Neuronal stem cell (in vitro differentiated cells): ENCODE results near the gene AGFG2.
A peak's percentile ranks its signal among the peaks of the same experiment; 100 is the strongest.
"Not testable (repeated sequence)": the region's sequence is repeated elsewhere in the genome, so short reads cannot be mapped to it uniquely, and the experiment has no call there.

ENCODE experiments used
- DNase-seq: peaks from one replicate; pipeline ENCODE4 v3.0.0-alpha.2; 2013; ENCODE audit warnings: low spot score
- H2AFZ ChIP-seq: one replicate; pipeline ENCODE4 v1.6.1; 2013; ENCODE audit warnings: mild to moderate bottlenecking, low read length, inconsistent platforms
- H2AK5ac ChIP-seq: 2 replicates; pipeline ENCODE4 v1.6.1; 2013; ENCODE audit warnings: low read depth, mild to moderate bottlenecking, inconsistent platforms, low read length, moderate library complexity, mixed read lengths
- H2BK120ac ChIP-seq: 2 replicates; pipeline ENCODE4 v1.6.1; 2013; ENCODE audit warnings: low read depth, mild to moderate bottlenecking, inconsistent platforms, low read length, moderate library complexity, mixed read lengths
- H2BK12ac ChIP-seq: one replicate; pipeline ENCODE4 v1.6.1; 2013; ENCODE audit warnings: low read length, inconsistent platforms
- H2BK15ac ChIP-seq: 2 replicates; pipeline ENCODE4 v1.6.1; 2013; ENCODE audit warnings: mild to moderate bottlenecking, low read length, inconsistent platforms, mixed read lengths
- H2BK5ac ChIP-seq: one replicate; pipeline ENCODE4 v1.6.1; 2013; ENCODE audit warnings: inconsistent platforms, mild to moderate bottlenecking, low read length, moderate library complexity
- H3K14ac ChIP-seq: one replicate; pipeline ENCODE4 v1.6.1; 2013; ENCODE audit warnings: low read length, inconsistent platforms
- H3K18ac ChIP-seq: 2 replicates; pipeline ENCODE4 v1.6.1; 2013; ENCODE audit warnings: low read length, inconsistent platforms
- H3K23ac ChIP-seq: 2 replicates; pipeline ENCODE4 v1.6.1; 2013; ENCODE audit warnings: low read depth, mild to moderate bottlenecking, mixed read lengths, low read length, inconsistent platforms; ENCODE audit not compliant: poor library complexity
- H3K27ac ChIP-seq: replicated peaks from 3 replicates; pipeline ENCODE4 v1.5.1; 2013; ENCODE audit warnings: low read length, inconsistent platforms
- H3K27me3 ChIP-seq, 3 experiments: 2 replicates each; pipeline ENCODE4 v1.6.1; 2013; ENCODE audit warnings: low read length in 3 of 3, mild to moderate bottlenecking in 2 of 3, inconsistent platforms in 1 of 3, low read depth in 1 of 3, mixed read lengths in 1 of 3, moderate library complexity in 1 of 3; ENCODE audit not compliant: control insufficient read depth in 3 of 3, insufficient read depth in 3 of 3
- H3K36me3 ChIP-seq, 2 donors: replicated peaks in 1 of 2; 2 replicates each; pipeline ENCODE4 v1.6.1; 2013; ENCODE audit warnings: low read length in 2 of 2; ENCODE audit not compliant: control insufficient read depth in 2 of 2, insufficient read depth in 2 of 2
- H3K4ac ChIP-seq: 2 replicates; pipeline ENCODE4 v1.6.1; 2013; ENCODE audit warnings: inconsistent platforms, mild to moderate bottlenecking, low read length, moderate library complexity
- H3K4me1 ChIP-seq, 2 donors: 1 replicate in 1 of 2; 2 replicates in 1 of 2; pipeline ENCODE4 v1.6.1; 2013; ENCODE audit warnings: low read length in 2 of 2, low read depth in 1 of 2; ENCODE audit not compliant: control insufficient read depth in 2 of 2, insufficient read depth in 1 of 2
- H3K4me2 ChIP-seq: one replicate; pipeline ENCODE4 v1.6.1; 2013; ENCODE audit warnings: mild to moderate bottlenecking, low read length, inconsistent platforms; ENCODE audit not compliant: insufficient read depth, poor library complexity, severe bottlenecking
- H3K4me3 ChIP-seq, 2 donors: 2 replicates each; pipeline ENCODE4 v1.5.1; 2013; ENCODE audit warnings: low read length in 2 of 2, mild to moderate bottlenecking in 2 of 2, inconsistent platforms in 1 of 2, moderate library complexity in 1 of 2
- H3K79me1 ChIP-seq: one replicate; pipeline ENCODE4 v1.6.1; 2013; ENCODE audit warnings: low read depth, mild to moderate bottlenecking, inconsistent platforms, low read length, moderate library complexity
- H3K9ac ChIP-seq: one replicate; pipeline ENCODE4 v1.6.1; 2013; ENCODE audit warnings: mild to moderate bottlenecking, low read depth, low read length, inconsistent platforms; ENCODE audit not compliant: poor library complexity
- H3K9me3 ChIP-seq, 2 donors: replicated peaks in 1 of 2; 2 replicates each; pipeline versions ENCODE3 to v1.6.1; 2013; ENCODE audit warnings: low read length in 2 of 2, mild to moderate bottlenecking in 2 of 2, inconsistent platforms in 1 of 2, low read depth in 1 of 2, mixed read lengths in 1 of 2, moderate library complexity in 1 of 2; ENCODE audit not compliant: control insufficient read depth in 2 of 2, insufficient read depth in 1 of 2
- H4K8ac ChIP-seq: one replicate; pipeline ENCODE4 v1.6.1; 2013; ENCODE audit warnings: low read depth, mild to moderate bottlenecking, inconsistent platforms, low read length, moderate library complexity
- H4K91ac ChIP-seq: one replicate; pipeline ENCODE4 v1.6.1; 2013; ENCODE audit warnings: low read length, low read depth, mild to moderate bottlenecking, inconsistent platforms; ENCODE audit not compliant: poor library complexity
- WGBS, 2 donors: extraction: QIAGEN DNeasy Blood & Tissue Kit; methylation state at CpG; one replicate each; pipeline ENCODE4 v1.1.7; 2013; ENCODE audit warnings: missing lambda C conversion rate in 2 of 2, mixed read lengths in 1 of 2; ENCODE audit not compliant: insufficient read length in 2 of 2, insufficient replicate concordance in 1 of 2; ENCODE audit errors: extremely low coverage in 2 of 2; 5-methylcytosine and 5-hydroxymethylcytosine counted together

Gene AGFG2

DNA sequence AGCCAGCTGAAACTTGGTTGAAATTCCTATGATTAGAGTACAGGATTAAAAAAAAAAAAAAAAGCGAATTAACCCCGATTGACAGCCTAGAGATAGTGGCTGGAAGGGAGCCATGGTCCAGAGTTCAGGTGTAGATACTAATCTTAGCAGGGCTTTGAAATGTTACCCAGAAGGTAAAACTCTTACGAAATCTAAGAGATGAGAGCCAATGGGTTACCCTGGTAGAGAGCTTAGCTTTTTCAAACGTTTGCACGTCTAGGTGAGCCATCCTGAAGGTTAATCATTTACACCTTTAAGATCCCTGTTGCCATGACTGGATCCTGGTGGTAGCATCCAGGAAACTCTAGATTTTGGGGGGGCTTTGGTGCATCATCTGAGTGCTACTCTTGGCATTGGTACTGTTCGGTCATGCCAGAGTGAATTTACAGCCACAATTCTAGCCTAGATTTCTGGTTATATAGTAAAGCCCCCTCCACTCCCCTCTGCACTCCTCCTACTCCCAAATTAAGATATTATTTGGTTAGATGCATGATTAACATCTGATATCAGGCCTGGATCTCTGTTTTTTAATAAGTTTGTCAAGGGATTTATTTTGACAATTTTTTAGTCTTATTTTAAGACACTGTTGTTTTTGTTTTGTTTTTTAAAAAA is 1.2 kb downstream of the AGFG2 start:
- Histone ChIP-seq H3K4ac (no peak overlapping the region), H2BK15ac (no peak overlapping the region), H3K27ac (no peak overlapping the region), H3K14ac (no peak overlapping the region), H2AFZ (peak overlapping the region; percentile 98), H3K9ac (no peak overlapping the region), H3K9me3 (no peaks in the 10 kb centered on the region), H3K23ac (no peak overlapping the region), H4K8ac (no peak overlapping the region), H3K4me3 (peak overlapping the region in 1 of 2 donors; percentile 80), H3K36me3 (no peaks in the 10 kb centered on the region), H3K4me1 (peaks cover 4 to 6% of the 10 kb centered on the region in 2 donors), H4K91ac (no peak overlapping the region), H2BK120ac (no peak overlapping the region), H3K79me1 (no peaks in the 10 kb centered on the region), H2BK5ac (no peak overlapping the region), H3K27me3 (peaks cover 0 to 3% (median 0%) of the 10 kb centered on the region in 3 experiments), H2AK5ac (no peak overlapping the region), H3K4me2 (peak overlapping the region; percentile 83), H2BK12ac (no peak overlapping the region), H3K18ac (no peak overlapping the region)
- WGBS, 2 donors: no CpG with 5 or more reads among the region's 6 CpGs
- no peak for DNase-seq

DNA sequence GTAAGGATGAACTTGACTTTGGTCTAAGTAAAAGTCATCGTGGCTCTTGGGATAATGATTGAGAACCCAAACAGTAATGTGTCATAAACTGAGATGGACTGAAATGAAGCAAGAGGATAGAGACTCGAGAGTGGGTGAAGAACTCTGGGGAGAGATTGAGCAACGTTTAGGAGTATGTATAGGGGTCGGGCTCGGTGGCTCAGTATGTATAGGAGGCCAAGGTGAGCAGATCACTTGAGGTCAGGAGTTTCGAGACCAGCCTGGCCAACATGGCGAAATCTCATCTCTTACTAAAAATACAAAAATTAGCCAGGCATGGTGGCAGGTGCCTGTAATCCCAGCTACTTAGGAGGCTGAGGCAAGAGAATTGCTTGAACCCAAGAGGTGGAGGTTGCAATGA is 2.3 kb downstream of the AGFG2 start:
- not testable (repeated sequence) for H4K91ac ChIP-seq, H3K23ac ChIP-seq, H3K4ac ChIP-seq, H3K14ac ChIP-seq, H2BK5ac ChIP-seq, DNase-seq, H2AFZ ChIP-seq, H3K9ac ChIP-seq, H3K18ac ChIP-seq, H3K4me3 ChIP-seq, H2BK12ac ChIP-seq, H2BK120ac ChIP-seq, H3K27me3 ChIP-seq, H3K79me1 ChIP-seq, H2BK15ac ChIP-seq, H3K9me3 ChIP-seq, H2AK5ac ChIP-seq, H3K4me2 ChIP-seq, H4K8ac ChIP-seq, H3K27ac ChIP-seq, H3K36me3 ChIP-seq
- peaks cover 12 to 17% of the 10 kb centered on the region in 2 donors for H3K4me1 ChIP-seq
- WGBS, 2 donors: no CpG with 5 or more reads among the region's 7 CpGs

DNA sequence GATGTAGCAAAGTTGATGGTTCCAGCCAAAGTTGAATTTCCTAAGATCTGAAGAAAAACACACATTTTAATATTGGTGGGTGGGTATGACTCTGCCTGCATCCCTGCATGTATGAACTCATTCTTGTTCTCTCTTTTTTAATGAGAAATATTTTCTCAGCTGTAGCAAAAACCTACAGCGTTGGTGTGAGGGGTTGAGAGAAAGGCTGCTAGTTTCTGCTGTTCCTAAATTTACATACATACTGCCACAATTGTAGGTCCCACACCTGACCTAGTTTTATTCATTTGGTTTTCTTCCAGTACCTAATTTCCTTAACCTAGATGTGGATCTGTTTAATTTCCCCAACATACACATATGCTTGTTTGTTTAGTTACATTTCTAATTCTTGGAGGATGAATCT is 4.6 kb downstream of the AGFG2 start:
- Histone ChIP-seq H3K4ac (no peak overlapping the region), H2BK5ac (no peak overlapping the region), H3K9ac (no peak overlapping the region), H3K14ac (no peak overlapping the region), H3K79me1 (no peaks in the 10 kb centered on the region), H3K36me3 (peaks cover 0 to under 1% of the 10 kb centered on the region in 2 donors), H2BK15ac (no peak overlapping the region), H3K23ac (no peak overlapping the region), H2AK5ac (no peak overlapping the region), H3K4me3 (no peak overlapping the region), H2BK120ac (no peak overlapping the region), H3K27ac (no peak overlapping the region), H3K18ac (no peak overlapping the region), H3K4me2 (no peak overlapping the region), H3K9me3 (no peaks in the 10 kb centered on the region), H4K8ac (no peak overlapping the region), H3K27me3 (peaks cover 0 to 3% (median 0%) of the 10 kb centered on the region in 3 experiments), H3K4me1 (peaks cover 12 to 35% of the 10 kb centered on the region in 2 donors), H2BK12ac (no peak overlapping the region), H2AFZ (no peak overlapping the region), H4K91ac (no peak overlapping the region)
- no CpG with 5 or more reads among the region's 1 CpG for WGBS, 2 donors
- DNase-seq: no peak

DNA sequence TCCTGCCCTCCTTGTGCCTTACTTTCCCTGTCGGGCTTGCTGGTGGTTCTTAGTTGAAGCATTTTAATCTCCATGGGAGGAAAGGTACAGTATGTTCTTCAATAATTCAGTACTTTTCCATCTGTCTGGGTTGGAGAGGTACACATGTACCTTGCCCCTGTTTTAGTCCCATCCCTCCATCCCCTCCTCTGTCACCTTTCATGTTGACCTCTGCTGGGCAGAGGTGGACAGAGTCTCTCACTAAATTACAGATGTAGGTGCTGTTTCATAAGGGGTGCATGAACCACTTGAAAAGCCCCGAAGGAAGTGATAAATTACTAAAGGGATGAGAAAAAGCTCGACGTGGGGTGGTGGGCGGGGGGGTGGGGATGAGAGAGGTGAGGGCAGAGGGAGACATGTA is 5.4 kb downstream of the AGFG2 start:
- WGBS, 2 donors: no CpG with 5 or more reads among the region's 5 CpGs
- H2AFZ ChIP-seq: no peak overlapping the region
- peaks cover 3 to 8% of the 10 kb centered on the region in 2 donors for H3K36me3 ChIP-seq
- H3K4me1 ChIP-seq: peaks cover 12 to 35% of the 10 kb centered on the region in 2 donors
- H3K14ac ChIP-seq: no peak overlapping the region
- H3K4me2 ChIP-seq: no peak overlapping the region
- H2AK5ac ChIP-seq: no peak overlapping the region
- DNase-seq: no peak
- H2BK15ac ChIP-seq: no peak overlapping the region
- H3K27me3 ChIP-seq: peaks cover 0 to 3% (median 0%) of the 10 kb centered on the region in 3 experiments
- H3K9me3 ChIP-seq: no peaks in the 10 kb centered on the region
- H4K8ac ChIP-seq: no peak overlapping the region
- no peak overlapping the region for H2BK5ac ChIP-seq
- no peak overlapping the region for H2BK12ac ChIP-seq
- H3K27ac ChIP-seq: no peak overlapping the region
- no peak overlapping the region for H2BK120ac ChIP-seq
- H3K4me3 ChIP-seq: no peak overlapping the region
- no peak overlapping the region for H3K18ac ChIP-seq
- no peak overlapping the region for H3K23ac ChIP-seq
- H3K9ac ChIP-seq: no peak overlapping the region
- H4K91ac ChIP-seq: no peak overlapping the region
- H3K4ac ChIP-seq: no peak overlapping the region
- H3K79me1 ChIP-seq: no peaks in the 10 kb centered on the region
